Measurements from ENCODE around the gene NPR2. TPM values are rescaled to one million over a fixed set of nuclear protein-coding genes. Genes with fewer than 3 reads are reported as not detected.

The NPR2 gene
- total RNA-seq, 3 donors from 2014 or later: 8.8 to 31.8 (median 12.0) TPM

DNA sequence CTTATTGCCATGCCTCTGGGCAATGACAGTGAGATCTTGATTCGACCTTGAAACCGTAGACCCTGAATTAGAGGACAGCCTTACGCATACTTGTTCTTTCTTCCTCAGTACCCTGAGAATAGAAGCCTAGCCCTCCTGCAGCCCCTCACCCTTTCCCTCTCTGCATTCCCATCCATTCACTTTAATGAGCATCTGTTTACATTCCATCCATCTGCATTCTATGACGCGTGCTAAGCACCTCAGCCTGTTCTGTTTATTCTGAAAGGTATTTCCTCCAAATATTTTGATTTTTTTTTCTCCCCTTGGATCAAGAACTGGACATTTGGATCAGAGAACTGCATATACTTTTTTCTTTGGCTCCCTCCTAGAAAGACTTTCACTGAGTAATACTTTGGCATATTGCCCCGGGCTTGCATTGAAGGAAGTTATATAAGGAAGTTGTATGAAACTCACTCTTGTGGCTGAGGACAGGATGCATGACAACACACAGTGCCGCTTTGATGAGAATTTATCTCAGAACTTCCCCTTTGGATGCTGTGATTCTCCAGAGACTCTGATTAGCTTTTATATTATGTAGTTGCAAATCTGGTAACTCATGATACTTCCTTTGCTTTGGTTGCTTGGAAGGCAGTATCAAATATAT is 53.4 kb downstream of the NPR2 start:
- intact Hi-C loops (cut with DNase I, micrococcal nuclease): no loop called here

DNA sequence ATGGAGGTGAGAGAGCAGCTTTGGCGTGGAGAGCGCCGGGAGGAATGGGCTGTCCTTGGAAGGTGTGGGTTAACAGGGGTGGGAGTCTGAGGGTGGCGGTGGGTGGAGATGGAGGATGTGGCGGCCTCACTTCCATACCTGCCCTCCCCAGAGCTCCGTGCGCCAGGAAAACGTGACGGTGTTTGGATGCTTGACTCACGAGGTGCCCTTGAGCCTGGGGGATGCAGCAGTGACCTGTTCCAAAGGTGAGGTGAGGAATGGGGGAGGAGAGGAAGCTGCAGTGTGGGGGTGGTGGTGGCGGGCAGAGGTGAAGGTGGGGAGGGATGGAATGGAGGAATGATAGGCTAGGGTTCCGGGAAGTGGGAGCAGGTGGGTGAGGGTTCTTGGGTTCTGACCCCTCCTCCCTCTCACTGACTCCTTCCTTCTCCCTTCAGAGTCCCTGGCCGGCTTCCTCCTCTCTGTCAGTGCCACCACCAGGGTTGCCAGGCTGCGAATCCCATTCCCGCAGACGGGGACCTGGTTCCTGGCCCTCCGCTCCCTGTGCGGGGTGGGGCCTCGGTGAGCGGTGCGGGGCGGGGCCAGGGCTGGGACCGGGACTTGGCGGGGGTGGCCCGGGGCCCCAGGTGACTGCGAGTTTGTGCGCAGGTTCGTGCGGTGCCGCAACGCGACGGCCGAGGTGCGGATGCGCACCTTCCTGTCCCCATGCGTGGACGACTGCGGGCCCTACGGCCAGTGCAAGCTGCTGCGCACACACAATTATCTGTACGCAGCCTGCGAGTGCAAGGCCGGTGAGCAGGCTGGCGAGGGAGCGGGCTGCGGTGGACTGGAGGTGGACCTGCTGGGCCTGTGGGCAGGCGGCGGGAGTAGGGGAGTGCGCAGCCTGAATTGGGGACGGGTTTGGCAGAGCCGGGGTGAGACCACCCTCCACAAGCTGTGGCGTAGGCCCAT is 54.7 kb downstream of the NPR2 start:
- Histone ChIP-seq H3K36me3 (ENCODE audit: low read depth) (no peaks in the 10 kb centered on the region), H3K4me3 (no peak overlapping the region), H3K4me1 (ENCODE audit: low read depth) (peaks cover 13% of the 10 kb centered on the region), H3K9me3 (no peaks in the 10 kb centered on the region)
- DNase-seq (no peak), ATAC-seq (no peak)
- intact Hi-C loops (cut with DNase I, micrococcal nuclease): no loop called here
- TF ChIP-seq, protein P1, sequence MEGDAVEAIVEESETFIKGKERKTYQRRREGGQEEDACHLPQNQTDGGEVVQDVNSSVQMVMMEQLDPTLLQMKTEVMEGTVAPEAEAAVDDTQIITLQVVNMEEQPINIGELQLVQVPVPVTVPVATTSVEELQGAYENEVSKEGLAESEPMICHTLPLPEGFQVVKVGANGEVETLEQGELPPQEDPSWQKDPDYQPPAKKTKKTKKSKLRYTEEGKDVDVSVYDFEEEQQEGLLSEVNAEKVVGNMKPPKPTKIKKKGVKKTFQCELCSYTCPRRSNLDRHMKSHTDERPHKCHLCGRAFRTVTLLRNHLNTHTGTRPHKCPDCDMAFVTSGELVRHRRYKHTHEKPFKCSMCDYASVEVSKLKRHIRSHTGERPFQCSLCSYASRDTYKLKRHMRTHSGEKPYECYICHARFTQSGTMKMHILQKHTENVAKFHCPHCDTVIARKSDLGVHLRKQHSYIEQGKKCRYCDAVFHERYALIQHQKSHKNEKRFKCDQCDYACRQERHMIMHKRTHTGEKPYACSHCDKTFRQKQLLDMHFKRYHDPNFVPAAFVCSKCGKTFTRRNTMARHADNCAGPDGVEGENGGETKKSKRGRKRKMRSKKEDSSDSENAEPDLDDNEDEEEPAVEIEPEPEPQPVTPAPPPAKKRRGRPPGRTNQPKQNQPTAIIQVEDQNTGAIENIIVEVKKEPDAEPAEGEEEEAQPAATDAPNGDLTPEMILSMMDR (IDR thresholded peaks at IDR 0.05): no peak

More for the DNA sequence above, 53.4 kb downstream of the NPR2 start:
- TF ChIP-seq, protein P1 (IDR thresholded peaks at IDR 0.05): no peak
- ATAC-seq (peak; percentile 89), DNase-seq (peak in 1 of 3 donors; percentile 81)
- Histone ChIP-seq H3K36me3 (ENCODE audit: low read depth) (no peaks in the 10 kb centered on the region), H3K9me3 (no peaks in the 10 kb centered on the region), H3K4me1 (ENCODE audit: low read depth) (peaks cover 13% of the 10 kb centered on the region), H3K4me3 (no peak overlapping the region)

DNA sequence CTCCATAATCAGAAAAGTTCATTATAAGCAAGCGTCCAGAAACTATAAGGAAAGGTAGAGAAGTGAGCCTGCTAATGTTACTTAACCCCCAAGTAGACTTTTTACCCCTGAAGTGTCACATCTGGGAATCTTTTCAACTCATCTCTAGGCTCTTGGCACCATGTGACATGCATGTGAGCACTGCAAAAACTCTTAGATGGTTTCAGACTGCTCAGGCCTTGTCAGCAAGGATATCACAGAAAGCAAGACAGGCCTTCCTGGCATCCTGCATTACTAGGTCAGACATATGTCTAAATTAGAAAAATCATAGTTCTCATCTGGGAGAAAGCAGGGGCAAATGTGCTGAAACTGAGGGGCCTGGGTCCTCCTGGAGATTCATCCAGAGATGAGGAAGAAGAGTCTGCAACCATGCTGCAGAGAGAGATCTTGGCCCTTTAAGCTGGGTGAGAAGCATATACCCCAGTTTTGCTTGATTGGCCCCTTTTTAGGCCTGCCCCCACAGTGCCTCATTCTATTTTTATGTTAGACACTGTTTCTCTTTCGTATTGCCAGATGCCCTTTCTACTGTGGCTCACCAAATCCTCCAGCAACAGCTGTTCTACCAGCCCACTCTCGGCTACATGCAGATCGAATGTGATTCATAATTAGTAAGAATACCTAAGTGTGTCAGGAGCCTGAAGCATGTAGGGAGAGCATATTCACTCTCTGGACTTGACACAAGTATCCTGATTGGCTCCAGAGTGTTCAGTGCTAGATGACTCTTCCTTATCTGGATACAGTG is 56.6 kb downstream of the NPR2 start:
- Histone ChIP-seq H3K36me3 (ENCODE audit: low read depth) (no peaks in the 10 kb centered on the region), H3K4me1 (ENCODE audit: low read depth) (peaks cover 13% of the 10 kb centered on the region), H3K4me3 (no peak overlapping the region), H3K9me3 (no peaks in the 10 kb centered on the region)
- intact Hi-C loops (cut with DNase I, micrococcal nuclease): no loop called here
- TF ChIP-seq, protein P1 (IDR thresholded peaks at IDR 0.05): no peak
- peak; percentile 37 for ATAC-seq
- DNase-seq: peak in 2 of 3 donors; percentile 8 to 12

DNA sequence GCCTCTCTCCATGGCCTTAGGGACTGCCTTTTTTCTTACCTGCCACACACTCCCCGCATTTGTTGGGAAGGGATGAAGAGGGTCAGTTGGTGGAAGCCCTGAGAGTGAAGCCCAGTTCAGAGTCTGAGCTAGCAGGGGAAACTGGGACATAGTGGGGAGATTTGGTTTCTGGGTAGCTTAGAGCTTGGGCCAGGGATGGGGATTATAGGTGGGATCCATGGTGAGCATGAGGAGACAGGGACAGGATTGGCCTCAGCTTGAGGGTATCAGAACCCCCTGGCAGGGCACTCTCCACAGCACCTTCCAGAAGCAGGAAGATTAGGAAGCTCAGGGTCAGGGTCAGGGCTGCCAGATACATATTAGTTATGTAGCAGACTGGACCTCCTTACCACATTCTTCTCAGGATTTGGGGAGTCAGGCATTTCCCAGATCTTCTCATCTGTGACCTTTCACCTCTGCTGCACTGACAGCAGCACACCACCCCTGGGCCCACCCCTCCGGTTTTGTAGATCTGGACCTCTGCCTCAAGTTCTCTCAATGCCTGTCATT is 61.0 kb downstream of the NPR2 start:
- Histone ChIP-seq H3K36me3 (ENCODE audit: low read depth) (no peaks in the 10 kb centered on the region), H3K4me1 (ENCODE audit: low read depth) (no peaks in the 10 kb centered on the region), H3K9me3 (no peaks in the 10 kb centered on the region), H3K4me3 (no peak overlapping the region)
- DNase-seq (no peak), ATAC-seq (no peak)
- TF ChIP-seq, protein P1 (IDR thresholded peaks at IDR 0.05): no peak
- intact Hi-C loops (cut with DNase I, micrococcal nuclease): no loop called here
